ENCODE results near the gene CT45A2.
"Not testable (repeated sequence)": the region's sequence is repeated elsewhere in the genome, so short reads cannot be mapped to it uniquely, and the experiment has no call there.

DNA sequence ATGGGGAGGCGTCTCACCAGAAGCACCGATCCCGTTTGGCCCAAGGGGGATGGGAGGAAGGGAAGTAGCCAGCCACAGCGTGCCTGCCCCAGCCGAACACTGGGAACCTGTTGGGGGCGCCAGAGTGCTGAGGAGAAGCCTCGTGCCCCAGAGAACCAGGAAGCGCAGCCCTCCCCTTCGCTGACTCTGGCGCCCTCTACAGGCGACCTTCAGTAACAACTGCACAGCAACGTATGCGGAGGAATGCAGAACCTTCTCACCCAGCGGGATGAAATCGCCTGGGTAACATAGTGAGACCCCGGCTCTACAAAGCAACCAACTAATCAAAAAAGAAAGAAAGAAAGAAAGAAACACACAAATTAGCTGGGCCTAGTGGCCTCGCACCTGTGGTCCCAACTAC is at the start of gene CT45A2:
- TF ChIP-seq, protein P1, sequence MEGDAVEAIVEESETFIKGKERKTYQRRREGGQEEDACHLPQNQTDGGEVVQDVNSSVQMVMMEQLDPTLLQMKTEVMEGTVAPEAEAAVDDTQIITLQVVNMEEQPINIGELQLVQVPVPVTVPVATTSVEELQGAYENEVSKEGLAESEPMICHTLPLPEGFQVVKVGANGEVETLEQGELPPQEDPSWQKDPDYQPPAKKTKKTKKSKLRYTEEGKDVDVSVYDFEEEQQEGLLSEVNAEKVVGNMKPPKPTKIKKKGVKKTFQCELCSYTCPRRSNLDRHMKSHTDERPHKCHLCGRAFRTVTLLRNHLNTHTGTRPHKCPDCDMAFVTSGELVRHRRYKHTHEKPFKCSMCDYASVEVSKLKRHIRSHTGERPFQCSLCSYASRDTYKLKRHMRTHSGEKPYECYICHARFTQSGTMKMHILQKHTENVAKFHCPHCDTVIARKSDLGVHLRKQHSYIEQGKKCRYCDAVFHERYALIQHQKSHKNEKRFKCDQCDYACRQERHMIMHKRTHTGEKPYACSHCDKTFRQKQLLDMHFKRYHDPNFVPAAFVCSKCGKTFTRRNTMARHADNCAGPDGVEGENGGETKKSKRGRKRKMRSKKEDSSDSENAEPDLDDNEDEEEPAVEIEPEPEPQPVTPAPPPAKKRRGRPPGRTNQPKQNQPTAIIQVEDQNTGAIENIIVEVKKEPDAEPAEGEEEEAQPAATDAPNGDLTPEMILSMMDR (IDR thresholded peaks at IDR 0.05) = not testable (repeated sequence)
- not testable (repeated sequence) for TF ChIP-seq POLR2AphosphoS5 (IDR thresholded peaks at IDR 0.05)
